NCI-H69 (cell line): Measurements from ENCODE around the gene CAMTA1.

ENCODE experiments used
- DNase-seq: peaks from one replicate; lab custom pipeline; 2025; lab: John Stamatoyannopoulos, UW

CAMTA1 gene

GRCh38 chr1:6785318-6785727 is at the start of gene CAMTA1:
CAMTA1 (plus strand) TSS chr1:6785454; CDS start chr1:6785531, 77 bp downstream.
- DNase-seq = no peak

- DNase-seq = no peak
These were observed 46.1 kb upstream of the CAMTA1 start for GRCh38 chr1:6738987-6739676.

- peak; percentile 34 for DNase-seq
These were observed 42.5 kb upstream of the CAMTA1 start for GRCh38 chr1:6742676-6743188.

- DNase-seq = peak; percentile 4
These were observed 41.8 kb upstream of the CAMTA1 start for GRCh38 chr1:6743189-6744101.

GRCh38 chr1:6745073-6745472 is 40.2 kb upstream of the CAMTA1 start:
- DNase-seq = no peak

GRCh38 chr1:6747674-6748073 is 37.6 kb upstream of the CAMTA1 start:
- DNase-seq = no peak

GRCh38 chr1:6750490-6750889 is 34.8 kb upstream of the CAMTA1 start:
- DNase-seq = no peak

- DNase-seq = no peak
These were observed 31.7 kb upstream of the CAMTA1 start for GRCh38 chr1:6753320-6754140.

- no peak for DNase-seq
These were observed 28.8 kb upstream of the CAMTA1 start for GRCh38 chr1:6756457-6756856.

- no peak for DNase-seq
These were observed 27.4 kb upstream of the CAMTA1 start for GRCh38 chr1:6757719-6758435.

- DNase-seq = no peak
These were observed 24.0 kb upstream of the CAMTA1 start for GRCh38 chr1:6761196-6761737.

GRCh38 chr1:6762060-6762459 is 23.2 kb upstream of the CAMTA1 start:
- no peak for DNase-seq

- no peak for DNase-seq
These were observed 14.4 kb upstream of the CAMTA1 start for GRCh38 chr1:6770751-6771440.

GRCh38 chr1:6771441-6771769 is 13.8 kb upstream of the CAMTA1 start:
- DNase-seq = no peak

GRCh38 chr1:6774381-6774780 is 10.9 kb upstream of the CAMTA1 start:
- DNase-seq = no peak

GRCh38 chr1:6775261-6776043 is 9.8 kb upstream of the CAMTA1 start:
- DNase-seq = no peak

GRCh38 chr1:6776389-6776788 is 8.9 kb upstream of the CAMTA1 start:
- no peak for DNase-seq

- no peak for DNase-seq
These were observed 8.4 kb upstream of the CAMTA1 start for GRCh38 chr1:6776895-6777294.

GRCh38 chr1:6777813-6778212 is 7.4 kb upstream of the CAMTA1 start:
- no peak for DNase-seq
